Fibroblast of villous mesenchyme (primary cell): ENCODE data around the gene CEP131. TPM values are rescaled to one million over a fixed set of nuclear protein-coding genes. Genes with fewer than 3 reads are reported as not detected.

Source experiments
- DNase-seq: peaks from one replicate; pipeline ENCODE4 v3.0.0-alpha.2; 2010; ENCODE audit warnings: low read depth
- H3K4me3 ChIP-seq: 2 replicates; pipeline ENCODE4 v1.5.1; 2011; ENCODE audit warnings: low read depth, mild to moderate bottlenecking, low read length
- total RNA-seq: library from RNA; depleted of rRNA; stranded (reverse); fragments of >200 nt; gene quantifications from 2 replicates; pipeline ENCODE4 v1.2.3, GENCODE V29; 2012
- TF ChIP-seq, protein P1 (sequence below): IDR thresholded peaks from 2 replicates; pipeline ENCODE4 v1.5.1; 2012; ENCODE audit warnings: low read depth, mild to moderate bottlenecking, low read length; ENCODE audit not compliant: insufficient read depth

CEP131 gene
- total RNA-seq, 1 donor = 9.9 TPM

DNA sequence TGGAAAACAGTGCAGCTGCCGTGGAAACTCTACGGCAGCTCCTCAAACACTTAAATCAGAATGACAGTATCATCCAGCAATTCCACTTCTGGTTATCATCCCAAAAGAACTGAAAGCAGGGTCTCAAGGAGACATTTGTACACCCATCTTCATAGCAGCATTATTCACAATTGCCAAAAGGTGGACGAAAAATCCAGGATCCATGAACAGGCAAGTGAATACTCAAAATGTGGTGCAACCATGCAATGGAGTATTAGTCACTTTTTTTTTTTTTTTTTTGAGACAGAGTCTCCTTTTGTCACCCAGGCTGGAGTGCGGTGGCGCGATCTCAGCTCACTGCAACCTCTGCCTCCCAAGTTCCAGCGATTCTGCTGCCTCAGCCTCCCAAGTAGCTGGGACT lies 46.1 kb downstream of the CEP131 start:
- DNase-seq = no peak
- TF ChIP-seq, protein P1, sequence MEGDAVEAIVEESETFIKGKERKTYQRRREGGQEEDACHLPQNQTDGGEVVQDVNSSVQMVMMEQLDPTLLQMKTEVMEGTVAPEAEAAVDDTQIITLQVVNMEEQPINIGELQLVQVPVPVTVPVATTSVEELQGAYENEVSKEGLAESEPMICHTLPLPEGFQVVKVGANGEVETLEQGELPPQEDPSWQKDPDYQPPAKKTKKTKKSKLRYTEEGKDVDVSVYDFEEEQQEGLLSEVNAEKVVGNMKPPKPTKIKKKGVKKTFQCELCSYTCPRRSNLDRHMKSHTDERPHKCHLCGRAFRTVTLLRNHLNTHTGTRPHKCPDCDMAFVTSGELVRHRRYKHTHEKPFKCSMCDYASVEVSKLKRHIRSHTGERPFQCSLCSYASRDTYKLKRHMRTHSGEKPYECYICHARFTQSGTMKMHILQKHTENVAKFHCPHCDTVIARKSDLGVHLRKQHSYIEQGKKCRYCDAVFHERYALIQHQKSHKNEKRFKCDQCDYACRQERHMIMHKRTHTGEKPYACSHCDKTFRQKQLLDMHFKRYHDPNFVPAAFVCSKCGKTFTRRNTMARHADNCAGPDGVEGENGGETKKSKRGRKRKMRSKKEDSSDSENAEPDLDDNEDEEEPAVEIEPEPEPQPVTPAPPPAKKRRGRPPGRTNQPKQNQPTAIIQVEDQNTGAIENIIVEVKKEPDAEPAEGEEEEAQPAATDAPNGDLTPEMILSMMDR = no peak
- no peak overlapping the region for H3K4me3 ChIP-seq

DNA sequence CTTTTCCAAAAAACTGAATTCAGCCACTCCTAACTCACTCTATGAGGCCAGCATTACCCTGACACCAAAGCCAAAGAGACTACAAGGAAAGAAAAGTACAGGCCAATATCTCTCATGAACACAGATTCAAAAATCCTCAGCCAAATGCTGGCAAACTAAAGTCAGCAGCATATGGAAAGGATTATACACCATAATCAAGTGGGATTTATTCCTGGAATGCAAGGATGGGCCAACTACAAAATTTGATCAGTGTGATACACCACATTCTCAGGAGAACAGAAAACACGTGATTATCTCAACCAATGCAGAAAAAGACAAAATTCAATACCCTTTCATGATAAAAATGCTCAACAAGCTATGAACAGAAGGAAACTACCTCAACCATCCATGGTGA lies 49.0 kb downstream of the CEP131 start:
- peak; percentile 29 for DNase-seq

DNA sequence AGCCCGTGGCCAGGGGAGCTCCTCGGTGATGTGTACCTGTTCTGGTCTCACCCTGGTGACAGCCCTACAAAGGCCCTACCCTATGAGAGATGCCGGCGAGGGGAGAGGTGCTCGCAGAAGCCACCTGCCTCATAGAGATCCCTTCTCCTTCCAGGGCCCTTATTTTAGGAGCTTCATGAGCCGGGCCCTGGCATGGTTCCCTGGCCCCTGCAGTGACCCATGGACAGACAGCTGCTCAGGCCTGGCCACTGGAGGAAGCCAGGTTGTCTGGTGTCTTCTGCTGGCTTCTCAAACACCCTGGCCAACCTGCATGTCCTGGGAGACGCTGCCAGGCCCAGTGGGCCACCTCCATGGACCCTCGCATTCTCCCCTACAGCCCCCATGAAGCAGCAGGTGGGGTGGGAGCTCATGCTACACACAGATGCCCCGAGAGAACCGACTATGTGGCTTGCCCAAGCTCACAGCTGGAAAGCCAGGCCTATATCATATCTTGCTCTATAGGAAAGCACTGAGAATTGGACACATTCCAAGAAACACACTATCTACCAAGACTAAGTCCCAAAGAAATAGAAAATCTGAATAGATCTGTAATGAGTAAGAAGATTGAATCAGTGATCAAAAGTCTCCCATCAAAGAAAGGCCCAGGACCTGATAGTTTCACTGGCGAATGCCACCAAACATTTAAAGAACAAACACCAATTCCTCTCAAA lies 49.6 kb downstream of the CEP131 start:
- no peak overlapping the region for H3K4me3 ChIP-seq
- TF ChIP-seq, protein P1 = no peak
- no peak for DNase-seq

More for the DNA sequence above, 49.0 kb downstream of the CEP131 start:
- no peak overlapping the region for H3K4me3 ChIP-seq
- TF ChIP-seq, protein P1 = no peak

DNA sequence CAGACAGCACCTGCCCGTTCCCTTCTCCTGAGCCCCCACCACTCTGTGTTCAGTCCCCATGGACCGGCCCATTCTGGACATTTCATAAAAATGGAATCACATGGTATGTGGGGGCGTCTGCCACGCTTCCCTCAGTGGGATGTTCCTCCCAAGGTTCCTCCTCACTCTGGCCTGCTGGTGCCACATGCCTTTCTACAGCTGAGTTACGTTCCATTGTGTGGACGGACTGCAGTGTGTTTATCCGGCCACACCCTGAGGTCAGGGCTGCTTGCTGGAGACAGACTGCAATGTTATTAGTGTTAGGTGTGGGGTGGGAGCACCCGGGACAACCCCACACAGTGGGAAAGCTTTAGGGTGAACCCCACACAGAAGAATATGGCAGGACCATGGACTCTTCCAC lies 50.8 kb downstream of the CEP131 start:
- peak; percentile 45 for DNase-seq
- TF ChIP-seq, protein P1 = no peak
- no peak overlapping the region for H3K4me3 ChIP-seq

DNA sequence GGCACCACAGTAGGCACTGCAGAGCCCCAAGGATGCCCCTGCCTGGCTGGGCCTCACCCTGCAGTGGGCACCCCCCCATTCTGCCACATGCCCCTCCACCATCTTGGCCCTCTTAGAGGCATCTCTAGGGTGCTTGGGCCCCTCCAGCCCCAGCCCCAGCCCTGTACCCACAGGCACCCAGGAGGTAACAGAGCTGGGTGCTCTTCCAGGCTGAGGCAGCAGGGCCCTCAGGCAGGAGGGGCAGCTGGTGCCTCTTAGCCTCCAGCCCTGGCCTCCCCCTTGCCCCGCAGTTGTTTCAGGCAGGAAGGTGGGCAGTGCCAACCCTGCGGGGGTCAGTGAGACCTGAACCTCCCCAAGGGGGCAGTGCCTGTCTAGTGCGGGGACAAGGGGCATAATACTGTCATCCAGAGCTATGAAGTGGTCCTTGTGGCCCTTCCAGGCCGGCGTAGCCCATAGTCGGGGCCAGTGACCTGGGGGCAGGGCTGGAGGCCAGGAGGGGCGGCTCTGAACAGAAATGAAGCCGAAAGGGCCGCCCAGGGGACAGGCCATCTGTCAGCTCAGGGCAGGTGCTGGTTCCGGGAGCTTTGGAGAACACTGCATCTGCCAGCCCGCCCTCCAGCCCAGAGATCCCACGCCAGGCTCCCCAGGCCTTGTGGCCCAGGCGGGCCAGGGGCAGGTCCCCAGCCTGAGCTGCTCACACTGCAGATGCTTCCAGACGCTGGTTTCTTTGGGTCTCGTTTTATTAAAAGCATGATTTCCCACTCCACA lies 51.9 kb downstream of the CEP131 start:
- no peak for DNase-seq
- no peak overlapping the region for H3K4me3 ChIP-seq

DNA sequence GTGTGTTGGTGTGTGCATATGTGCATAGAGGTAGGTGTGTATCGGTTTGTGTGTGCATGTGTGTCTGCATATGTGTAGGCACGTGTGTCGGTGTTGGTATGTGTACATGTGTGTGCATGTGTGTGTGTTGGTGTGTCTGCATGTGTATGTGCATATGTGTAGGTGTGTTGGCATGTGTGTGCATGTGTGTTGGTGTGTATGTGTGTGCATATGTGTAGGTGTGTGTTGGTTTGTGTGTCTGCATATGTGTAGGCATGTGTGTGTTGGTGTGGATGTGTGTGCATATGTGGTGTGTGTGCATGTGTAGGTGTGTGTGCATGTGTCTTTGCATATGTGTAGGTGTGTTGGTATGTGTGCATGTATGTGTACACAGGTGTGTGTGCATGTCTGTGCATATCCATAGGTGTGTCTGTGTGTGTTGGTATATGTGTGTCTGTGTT lies 52.9 kb downstream of the CEP131 start:
- TF ChIP-seq, protein P1 = no peak
- no peak for DNase-seq

More for the DNA sequence above, 51.9 kb downstream of the CEP131 start:
- TF ChIP-seq, protein P1 = no peak

More for the DNA sequence above, 52.9 kb downstream of the CEP131 start:
- no peak overlapping the region for H3K4me3 ChIP-seq
